K562 (cell line): ENCODE results near the gene CMSS1. TPM values are rescaled to one million over a fixed set of nuclear protein-coding genes. Genes with fewer than 3 reads are reported as not detected.

Experiments
- ARHGAP35 ChIP-seq: fragments of 450-650 bp; IDR thresholded peaks from 2 replicates; pipeline ENCODE4 v1.6.1; 2018; ENCODE audit not compliant: partially characterized antibody
- CHCHD3 ChIP-seq: fragments of 250-450 bp; sonication (Bioruptor Pico); IDR thresholded peaks from 2 replicates; pipeline ENCODE4 v2.1.2; 2022; ENCODE audit warnings: mild to moderate bottlenecking
- EHMT2 ChIP-seq: fragments of 450-650 bp; IDR thresholded peaks from 2 replicates; pipeline ENCODE4 v1.6.1; 2018; ENCODE audit warnings: antibody characterized with exemption
- ETV5 ChIP-seq: sonication (generic); formaldehyde crosslinking; IDR thresholded peaks from 2 replicates; pipeline ENCODE4 v1.4.0; 2020; ENCODE audit warnings: low read depth, mild to moderate bottlenecking, missing genetic modification reagents
- GABPA ChIP-seq: fragments of 200-800 bp; sonication (Bioruptor generic); conservative IDR thresholded peaks from 2 replicates; pipeline ENCODE4 v1.6.1; 2016; ENCODE audit warnings: low read depth, missing genetic modification characterization, missing compliant biosample characterization
- HDGF ChIP-seq: fragments of 450-650 bp; IDR thresholded peaks from 2 replicates; pipeline ENCODE4 v1.6.1; 2016
- HNRNPL ChIP-seq: fragments of 200-400 bp; formaldehyde crosslinking; IDR thresholded peaks from 2 replicates; pipeline ENCODE4 v1.6.1; 2017; ENCODE audit warnings: low read depth, mild to moderate bottlenecking, low read length
- MYC ChIP-seq, 2 experiments: fragments of 250-450 bp in 1 of 2; sonication (Bioruptor Pico) in 1 of 2; IDR thresholded peaks; 2 replicates each; pipeline versions ENCODE4 v1.5.1 to v1.6.1; 2012 to 2021; ENCODE audit warnings: low read depth in 2 of 2, borderline replicate concordance in 1 of 2, improper control_type of control experiment in 1 of 2, low read length in 1 of 2, mild to moderate bottlenecking in 1 of 2, moderate library complexity in 1 of 2
- NFE2L1 ChIP-seq: fragments of 450-650 bp; IDR thresholded peaks from 2 replicates; pipeline ENCODE4 v1.6.1; 2016; ENCODE audit warnings: missing genetic modification characterization, low read depth, mild to moderate bottlenecking, missing compliant biosample characterization, moderate library complexity, borderline replicate concordance
- NR2C2 ChIP-seq, 2 experiments: fragments of 200-800 bp in 1 of 2; sonication (Bioruptor generic) in 1 of 2; sonication (generic) in 1 of 2; formaldehyde crosslinking in 1 of 2; IDR thresholded peaks; 2 replicates each; pipeline versions ENCODE4 v1.6.1 to v1.8.0; 2016 to 2022; ENCODE audit warnings: mild to moderate bottlenecking in 1 of 2, missing compliant biosample characterization in 1 of 2, missing genetic modification characterization in 1 of 2, missing genetic modification reagents in 1 of 2
- SMARCA5 ChIP-seq: fragments of 450-650 bp; IDR thresholded peaks from 2 replicates; pipeline ENCODE4 v1.6.1; 2016
- STAG1 ChIP-seq: sonication (generic); formaldehyde crosslinking; IDR thresholded peaks from 2 replicates; pipeline ENCODE4 v1.5.0; 2020; ENCODE audit warnings: missing genetic modification reagents, borderline replicate concordance
- TCF3 ChIP-seq: sonication (generic); formaldehyde crosslinking; IDR thresholded peaks from 2 replicates; pipeline ENCODE4 v1.4.0; 2020; ENCODE audit warnings: mild to moderate bottlenecking, missing genetic modification reagents
- TCFL5 ChIP-seq: fragments of 250-450 bp; sonication (Bioruptor Pico); conservative IDR thresholded peaks from 2 replicates; pipeline ENCODE4 v1.6.1; 2021; ENCODE audit warnings: mild to moderate bottlenecking, moderate library complexity, matching md5 sums
- ZKSCAN8 ChIP-seq: fragments of 200-800 bp; sonication (Bioruptor generic); IDR thresholded peaks from 2 replicates; pipeline ENCODE4 v1.6.1; 2016; ENCODE audit warnings: missing genetic modification characterization, missing compliant biosample characterization
- ZNF143 ChIP-seq: sonication (generic); formaldehyde crosslinking; IDR thresholded peaks from 2 replicates; pipeline ENCODE4 v1.9.0; 2022; ENCODE audit warnings: mild to moderate bottlenecking, missing genetic modification reagents
- ZZZ3 ChIP-seq: fragments of 450-650 bp; IDR thresholded peaks from 2 replicates; pipeline ENCODE4 v1.6.1; 2016; ENCODE audit warnings: antibody characterized with exemption, mild to moderate bottlenecking, moderate library complexity
- polyA plus RNA-seq, 8 experiments: library from polyadenylated mRNA; depleted of rRNA in 4 of 8; stranded (reverse) in 5 of 8; unstranded in 3 of 8; fragments of >200 nt; fragmentation: Nextera tagmentation in 2 of 8; fragmentation: Illumina TruSeq in 1 of 8; extraction: Ambion mirVana in 2 of 8; extraction: Trizol in 1 of 8; gene quantifications; 2 replicates each; pipeline versions ENCODE4 v1.2.1 to v1.2.3, GENCODE V29; 2011 to 2014; ENCODE audit warnings: inconsistent platforms in 1 of 8, missing spikeins in 1 of 8
- total RNA-seq, 7 experiments: library from RNA; depleted of rRNA in 6 of 7; stranded (reverse); fragments of >200 nt in 6 of 7; fragmentation: Illumina TruSeq in 2 of 7; extraction: Trizol in 2 of 7; gene quantifications; 2 replicates each; pipeline versions ENCODE4 v1.2.1 to v1.2.3, GENCODE V29; 2011 to 2021; ENCODE audit warnings: low replicate concordance in 1 of 7
- TF ChIP-seq, protein P1 (sequence below), 2 experiments: fragments of 450-650 bp in 1 of 2; IDR thresholded peaks; 2 replicates each; pipeline ENCODE4 v1.6.1; 2011 to 2017; ENCODE audit warnings: low read depth in 2 of 2, antibody characterized with exemption in 1 of 2, borderline replicate concordance in 1 of 2, low read length in 1 of 2, mild to moderate bottlenecking in 1 of 2, mixed read lengths in 1 of 2; ENCODE audit not compliant: control insufficient read depth in 1 of 2
- TF ChIP-seq, protein P2 (sequence below): sonication (generic); IDR thresholded peaks from 2 replicates; pipeline ENCODE4 v1.6.1; 2016
- TF ChIP-seq, protein P3 (sequence below), 2 experiments: fragments of 450-650 bp; IDR thresholded peaks; 2 replicates each; pipeline ENCODE4 v1.6.1; 2018; ENCODE audit warnings: mild to moderate bottlenecking in 2 of 2, low read depth in 1 of 2; ENCODE audit not compliant: partially characterized antibody in 2 of 2

The CMSS1 gene
- total and polyA plus RNA-seq, 9 of the 15 experiments (the other 6 are each of a cell fraction or from before 2014, with no cell fraction given), result 46.9 to 109 (median 72.3) TPM

DNA sequence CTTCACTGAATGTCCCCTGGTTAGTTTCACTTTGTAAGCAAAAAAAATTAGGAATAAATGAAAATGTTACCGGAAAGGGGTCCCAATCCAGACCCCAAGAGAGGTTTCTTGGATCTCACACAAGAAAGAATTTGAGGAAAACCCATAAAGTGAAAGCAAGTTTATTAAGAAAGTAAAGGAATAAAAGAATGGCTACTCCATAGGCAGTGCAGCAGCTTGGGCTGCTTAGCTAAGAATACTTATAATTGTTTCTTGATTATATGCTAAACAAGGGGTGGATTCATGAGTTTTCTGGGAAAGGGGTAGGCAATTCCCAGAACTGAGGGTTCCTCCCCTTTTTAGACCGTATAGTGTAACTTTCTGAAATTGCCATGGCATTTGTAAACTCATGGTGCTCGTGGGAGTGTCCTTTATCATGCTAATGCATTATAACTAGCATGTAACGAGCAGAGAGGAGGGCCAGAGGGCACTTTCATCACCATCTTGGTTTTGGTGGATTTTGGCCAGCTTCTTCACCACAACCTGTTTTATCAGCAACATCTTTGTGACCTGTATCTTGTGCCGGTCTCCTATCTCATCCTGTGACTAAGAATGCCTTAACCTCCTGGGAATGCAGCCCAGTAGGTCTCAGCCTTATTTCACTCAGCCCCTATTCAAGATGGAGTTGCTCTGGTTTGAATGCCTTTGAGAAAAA, 41.0 kb upstream of the CMSS1 start (continued):
- TF ChIP-seq GABPA (tag), result peak; percentile 75
- no peak for TF ChIP-seq SMARCA5
- no peak for TF ChIP-seq HDGF
- TF ChIP-seq MYC (IDR thresholded peaks at IDR 0.05; ENCODE audit: low read depth, low read length), result peak; percentile 43
- TF ChIP-seq MYC (CRISPR knock-in tag; IDR thresholded peaks at IDR 0.05; ENCODE audit: borderline replicate concordance, low read depth), result peak; percentile 99
- TF ChIP-seq TCFL5 (CRISPR knock-in tag), result peak; percentile 99
- TF ChIP-seq ZNF143 (CRISPR knock-in tag), result no peak
- no peak for TF ChIP-seq STAG1 (CRISPR knock-in tag)
- TF ChIP-seq, protein P1, sequence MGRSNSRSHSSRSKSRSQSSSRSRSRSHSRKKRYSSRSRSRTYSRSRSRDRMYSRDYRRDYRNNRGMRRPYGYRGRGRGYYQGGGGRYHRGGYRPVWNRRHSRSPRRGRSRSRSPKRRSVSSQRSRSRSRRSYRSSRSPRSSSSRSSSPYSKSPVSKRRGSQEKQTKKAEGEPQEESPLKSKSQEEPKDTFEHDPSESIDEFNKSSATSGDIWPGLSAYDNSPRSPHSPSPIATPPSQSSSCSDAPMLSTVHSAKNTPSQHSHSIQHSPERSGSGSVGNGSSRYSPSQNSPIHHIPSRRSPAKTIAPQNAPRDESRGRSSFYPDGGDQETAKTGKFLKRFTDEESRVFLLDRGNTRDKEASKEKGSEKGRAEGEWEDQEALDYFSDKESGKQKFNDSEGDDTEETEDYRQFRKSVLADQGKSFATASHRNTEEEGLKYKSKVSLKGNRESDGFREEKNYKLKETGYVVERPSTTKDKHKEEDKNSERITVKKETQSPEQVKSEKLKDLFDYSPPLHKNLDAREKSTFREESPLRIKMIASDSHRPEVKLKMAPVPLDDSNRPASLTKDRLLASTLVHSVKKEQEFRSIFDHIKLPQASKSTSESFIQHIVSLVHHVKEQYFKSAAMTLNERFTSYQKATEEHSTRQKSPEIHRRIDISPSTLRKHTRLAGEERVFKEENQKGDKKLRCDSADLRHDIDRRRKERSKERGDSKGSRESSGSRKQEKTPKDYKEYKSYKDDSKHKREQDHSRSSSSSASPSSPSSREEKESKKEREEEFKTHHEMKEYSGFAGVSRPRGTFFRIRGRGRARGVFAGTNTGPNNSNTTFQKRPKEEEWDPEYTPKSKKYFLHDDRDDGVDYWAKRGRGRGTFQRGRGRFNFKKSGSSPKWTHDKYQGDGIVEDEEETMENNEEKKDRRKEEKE (IDR thresholded peaks at IDR 0.05; ENCODE audit: borderline replicate concordance in 1 of 2, control insufficient read depth in 1 of 2, low read depth in 2 of 2, low read length in 1 of 2), result no peak
- TF ChIP-seq ZKSCAN8, result peak; percentile 97
- peak; percentile 90 for TF ChIP-seq NFE2L1 (tag)
- TF ChIP-seq, protein P2, sequence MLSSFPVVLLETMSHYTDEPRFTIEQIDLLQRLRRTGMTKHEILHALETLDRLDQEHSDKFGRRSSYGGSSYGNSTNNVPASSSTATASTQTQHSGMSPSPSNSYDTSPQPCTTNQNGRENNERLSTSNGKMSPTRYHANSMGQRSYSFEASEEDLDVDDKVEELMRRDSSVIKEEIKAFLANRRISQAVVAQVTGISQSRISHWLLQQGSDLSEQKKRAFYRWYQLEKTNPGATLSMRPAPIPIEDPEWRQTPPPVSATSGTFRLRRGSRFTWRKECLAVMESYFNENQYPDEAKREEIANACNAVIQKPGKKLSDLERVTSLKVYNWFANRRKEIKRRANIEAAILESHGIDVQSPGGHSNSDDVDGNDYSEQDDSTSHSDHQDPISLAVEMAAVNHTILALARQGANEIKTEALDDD, result peak; percentile 53; the same call in 1 of the 2 replicates
- TF ChIP-seq NR2C2 (CRISPR knock-in tag; IDR thresholded peaks at IDR 0.05), result no peak
- TF ChIP-seq NR2C2 (tag; IDR thresholded peaks at IDR 0.05), result peak; percentile 95
- no peak for TF ChIP-seq ZZZ3
- no peak for TF ChIP-seq HNRNPL
- TF ChIP-seq EHMT2, result no peak; the same call in 1 of the 2 replicates
- TF ChIP-seq, protein P3, sequence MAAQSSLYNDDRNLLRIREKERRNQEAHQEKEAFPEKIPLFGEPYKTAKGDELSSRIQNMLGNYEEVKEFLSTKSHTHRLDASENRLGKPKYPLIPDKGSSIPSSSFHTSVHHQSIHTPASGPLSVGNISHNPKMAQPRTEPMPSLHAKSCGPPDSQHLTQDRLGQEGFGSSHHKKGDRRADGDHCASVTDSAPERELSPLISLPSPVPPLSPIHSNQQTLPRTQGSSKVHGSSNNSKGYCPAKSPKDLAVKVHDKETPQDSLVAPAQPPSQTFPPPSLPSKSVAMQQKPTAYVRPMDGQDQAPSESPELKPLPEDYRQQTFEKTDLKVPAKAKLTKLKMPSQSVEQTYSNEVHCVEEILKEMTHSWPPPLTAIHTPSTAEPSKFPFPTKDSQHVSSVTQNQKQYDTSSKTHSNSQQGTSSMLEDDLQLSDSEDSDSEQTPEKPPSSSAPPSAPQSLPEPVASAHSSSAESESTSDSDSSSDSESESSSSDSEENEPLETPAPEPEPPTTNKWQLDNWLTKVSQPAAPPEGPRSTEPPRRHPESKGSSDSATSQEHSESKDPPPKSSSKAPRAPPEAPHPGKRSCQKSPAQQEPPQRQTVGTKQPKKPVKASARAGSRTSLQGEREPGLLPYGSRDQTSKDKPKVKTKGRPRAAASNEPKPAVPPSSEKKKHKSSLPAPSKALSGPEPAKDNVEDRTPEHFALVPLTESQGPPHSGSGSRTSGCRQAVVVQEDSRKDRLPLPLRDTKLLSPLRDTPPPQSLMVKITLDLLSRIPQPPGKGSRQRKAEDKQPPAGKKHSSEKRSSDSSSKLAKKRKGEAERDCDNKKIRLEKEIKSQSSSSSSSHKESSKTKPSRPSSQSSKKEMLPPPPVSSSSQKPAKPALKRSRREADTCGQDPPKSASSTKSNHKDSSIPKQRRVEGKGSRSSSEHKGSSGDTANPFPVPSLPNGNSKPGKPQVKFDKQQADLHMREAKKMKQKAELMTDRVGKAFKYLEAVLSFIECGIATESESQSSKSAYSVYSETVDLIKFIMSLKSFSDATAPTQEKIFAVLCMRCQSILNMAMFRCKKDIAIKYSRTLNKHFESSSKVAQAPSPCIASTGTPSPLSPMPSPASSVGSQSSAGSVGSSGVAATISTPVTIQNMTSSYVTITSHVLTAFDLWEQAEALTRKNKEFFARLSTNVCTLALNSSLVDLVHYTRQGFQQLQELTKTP (IDR thresholded peaks at IDR 0.05; ENCODE audit: low read depth in 1 of 2, partially characterized antibody in 2 of 2), result peak in 1 of 2 experiments; percentile 36
- no peak for TF ChIP-seq ARHGAP35
- no peak for TF ChIP-seq TCF3 (CRISPR knock-in tag)
- no peak for TF ChIP-seq CHCHD3 (CRISPR knock-in tag)
- no peak for TF ChIP-seq ETV5
